Hepatocyte (in vitro differentiated cells): Measurements from ENCODE around the gene GRK5.

Experiments
- CTCF ChIP-seq: fragments of 200-600 bp; sonication (generic); IDR thresholded peaks from 2 replicates; pipeline ENCODE4 v1.5.1; 2016; ENCODE audit warnings: antibody characterized with exemption, mild to moderate bottlenecking; ENCODE audit not compliant: poor library complexity
- EZH2phosphoT487 ChIP-seq: fragments of 200-600 bp; sonication (generic); IDR thresholded peaks from one replicate; pipeline ENCODE4 v1.6.1; 2018; ENCODE audit warnings: antibody characterized with exemption, mild to moderate bottlenecking, low read depth, moderate library complexity; ENCODE audit not compliant: unreplicated experiment, severe bottlenecking

DNA sequence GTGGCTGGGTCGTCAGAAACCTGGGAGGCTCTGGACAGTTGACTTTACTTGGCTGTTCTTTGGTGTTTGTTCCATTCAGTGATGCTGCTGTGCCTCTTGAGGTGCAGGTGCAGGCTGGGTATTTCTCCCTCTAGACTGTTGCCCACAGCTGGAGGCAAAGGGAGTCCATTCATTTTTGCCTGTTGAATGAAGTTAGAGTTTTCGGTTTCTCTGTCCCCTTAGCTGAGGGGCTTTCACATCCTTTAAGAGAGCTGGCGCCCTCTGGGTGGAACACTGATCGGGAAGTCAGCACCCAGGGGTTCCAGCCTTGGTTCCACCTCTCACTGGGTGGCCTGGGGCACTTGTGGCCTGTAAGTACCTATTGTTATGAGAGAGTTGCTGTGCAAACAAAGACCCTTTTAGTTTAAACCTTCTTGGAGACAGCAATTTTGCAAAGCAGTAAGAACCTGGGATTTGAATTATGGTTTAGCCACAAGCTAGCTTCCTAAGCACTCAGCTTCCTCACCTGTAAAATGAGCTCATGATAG, 67.2 kb downstream of the GRK5 start:
- TF ChIP-seq CTCF (no peak), EZH2phosphoT487 (no peak)
